ENCODE measurements around the gene RHOBTB1.

GRCh38 chr10:60865198-60865783 lies 78.7 kb downstream of the RHOBTB1 start:
- TF ChIP-seq, protein P1, sequence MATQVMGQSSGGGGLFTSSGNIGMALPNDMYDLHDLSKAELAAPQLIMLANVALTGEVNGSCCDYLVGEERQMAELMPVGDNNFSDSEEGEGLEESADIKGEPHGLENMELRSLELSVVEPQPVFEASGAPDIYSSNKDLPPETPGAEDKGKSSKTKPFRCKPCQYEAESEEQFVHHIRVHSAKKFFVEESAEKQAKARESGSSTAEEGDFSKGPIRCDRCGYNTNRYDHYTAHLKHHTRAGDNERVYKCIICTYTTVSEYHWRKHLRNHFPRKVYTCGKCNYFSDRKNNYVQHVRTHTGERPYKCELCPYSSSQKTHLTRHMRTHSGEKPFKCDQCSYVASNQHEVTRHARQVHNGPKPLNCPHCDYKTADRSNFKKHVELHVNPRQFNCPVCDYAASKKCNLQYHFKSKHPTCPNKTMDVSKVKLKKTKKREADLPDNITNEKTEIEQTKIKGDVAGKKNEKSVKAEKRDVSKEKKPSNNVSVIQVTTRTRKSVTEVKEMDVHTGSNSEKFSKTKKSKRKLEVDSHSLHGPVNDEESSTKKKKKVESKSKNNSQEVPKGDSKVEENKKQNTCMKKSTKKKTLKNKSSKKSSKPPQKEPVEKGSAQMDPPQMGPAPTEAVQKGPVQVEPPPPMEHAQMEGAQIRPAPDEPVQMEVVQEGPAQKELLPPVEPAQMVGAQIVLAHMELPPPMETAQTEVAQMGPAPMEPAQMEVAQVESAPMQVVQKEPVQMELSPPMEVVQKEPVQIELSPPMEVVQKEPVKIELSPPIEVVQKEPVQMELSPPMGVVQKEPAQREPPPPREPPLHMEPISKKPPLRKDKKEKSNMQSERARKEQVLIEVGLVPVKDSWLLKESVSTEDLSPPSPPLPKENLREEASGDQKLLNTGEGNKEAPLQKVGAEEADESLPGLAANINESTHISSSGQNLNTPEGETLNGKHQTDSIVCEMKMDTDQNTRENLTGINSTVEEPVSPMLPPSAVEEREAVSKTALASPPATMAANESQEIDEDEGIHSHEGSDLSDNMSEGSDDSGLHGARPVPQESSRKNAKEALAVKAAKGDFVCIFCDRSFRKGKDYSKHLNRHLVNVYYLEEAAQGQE (IDR thresholded peaks at IDR 0.05; ENCODE audit: low read depth) = no peak
- TF ChIP-seq YY1 (IDR thresholded peaks at IDR 0.05; ENCODE audit: low read depth) (no peak), EP300 (IDR thresholded peaks at IDR 0.05; ENCODE audit: borderline replicate concordance) (no peak), TCF12 (IDR thresholded peaks at IDR 0.05; ENCODE audit: low read depth) (no peak), FOXM1 (IDR thresholded peaks at IDR 0.05; ENCODE audit: borderline replicate concordance, low read depth) (no peak), RAD21 (IDR thresholded peaks at IDR 0.05; ENCODE audit: low read depth) (no peak), CREB1 (IDR thresholded peaks at IDR 0.05; ENCODE audit: low read depth) (no peak), ZBTB7A (IDR thresholded peaks at IDR 0.05; ENCODE audit: low read depth) (no peak), TEAD4 (IDR thresholded peaks at IDR 0.05) (no peak), NFIC (IDR thresholded peaks at IDR 0.05) (no peak), TAF1 (IDR thresholded peaks at IDR 0.05; ENCODE audit: low read depth) (no peak), CEBPB (IDR thresholded peaks at IDR 0.05) (no peak)
- TF ChIP-seq, protein P2, sequence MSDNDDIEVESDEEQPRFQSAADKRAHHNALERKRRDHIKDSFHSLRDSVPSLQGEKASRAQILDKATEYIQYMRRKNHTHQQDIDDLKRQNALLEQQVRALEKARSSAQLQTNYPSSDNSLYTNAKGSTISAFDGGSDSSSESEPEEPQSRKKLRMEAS (IDR thresholded peaks at IDR 0.05) = no peak

Measured in Ishikawa (cell line).